Activated CD8-positive, alpha-beta memory T cell treated with anti-CD3 and anti-CD28 coated beads for 1 hour (primary cell): Measurements from ENCODE around the gene NCAPD2.
"Not testable (repeated sequence)": the region's sequence is repeated elsewhere in the genome, so short reads cannot be mapped to it uniquely, and the experiment has no call there.

Experiments
- DNase-seq, 2 donors: peaks; one replicate each; pipeline ENCODE4 v3.0.0-alpha.2; 2020; ENCODE audit warnings: low read depth in 1 of 2; ENCODE audit errors: extremely low read depth in 1 of 2

Gene NCAPD2

GRCh38 chr12:6548966-6549683 lies 55.2 kb downstream of the NCAPD2 start:
- DNase-seq: no peak

- DNase-seq: no peak
Measured at GRCh38 chr12:6549684-6550151, 55.8 kb downstream of the NCAPD2 start.

- DNase-seq: no peak
Measured at GRCh38 chr12:6550294-6551062, 56.6 kb downstream of the NCAPD2 start.

- no peak for DNase-seq
Measured at GRCh38 chr12:6551063-6551461, 57.2 kb downstream of the NCAPD2 start.

- no peak for DNase-seq
Measured at GRCh38 chr12:6551496-6552139, 57.7 kb downstream of the NCAPD2 start.

- no peak for DNase-seq
Measured at GRCh38 chr12:6552140-6552551, 58.2 kb downstream of the NCAPD2 start.

GRCh38 chr12:6553051-6553868 lies 59.4 kb downstream of the NCAPD2 start:
- DNase-seq: no peak

- peak in 1 of 2 donors; percentile 54 for DNase-seq
Measured at GRCh38 chr12:6554168-6555017, 60.5 kb downstream of the NCAPD2 start.

- no peak for DNase-seq
Measured at GRCh38 chr12:6555018-6555691, 61.3 kb downstream of the NCAPD2 start.

GRCh38 chr12:6556496-6556817 lies 62.6 kb downstream of the NCAPD2 start:
- not testable (repeated sequence) for DNase-seq

- DNase-seq: no peak
Measured at GRCh38 chr12:6556857-6557256, 63.0 kb downstream of the NCAPD2 start.

GRCh38 chr12:6558014-6558760 lies 64.3 kb downstream of the NCAPD2 start:
- DNase-seq: not testable (repeated sequence)

- DNase-seq: no peak
Measured at GRCh38 chr12:6559500-6559899, 65.6 kb downstream of the NCAPD2 start.

- no peak for DNase-seq
Measured at GRCh38 chr12:6560501-6561205, 66.8 kb downstream of the NCAPD2 start.

GRCh38 chr12:6562881-6563280 lies 69.0 kb downstream of the NCAPD2 start:
- no peak for DNase-seq

GRCh38 chr12:6563448-6564050 lies 69.6 kb downstream of the NCAPD2 start:
- peak; percentile 35 to 58 for DNase-seq

- DNase-seq: no peak
Measured at GRCh38 chr12:6567112-6567670, 73.3 kb downstream of the NCAPD2 start.
